Stimulated activated CD4-positive, alpha-beta T cell treated with anti-CD3 and anti-CD28 coated beads, TNF-alpha, amount 100 ng/mL, for 4 hours (primary cell): ENCODE results near the gene IL17C.

Source experiments
- DNase-seq, 3 experiments: peaks; one replicate each; pipeline ENCODE4 v3.0.0-alpha.2; 2020; ENCODE audit warnings: low read depth in 3 of 3

Gene IL17C

GRCh38 chr16:88610080-88610479, 28.3 kb upstream of the IL17C start:
- no peak for DNase-seq

GRCh38 chr16:88610909-88611812, 27.2 kb upstream of the IL17C start:
- DNase-seq: no peak

- no peak for DNase-seq
These were observed 25.1 kb upstream of the IL17C start for GRCh38 chr16:88613293-88613692.

- DNase-seq: no peak
These were observed 24.2 kb upstream of the IL17C start for GRCh38 chr16:88613911-88614817.

- no peak for DNase-seq
These were observed 23.4 kb upstream of the IL17C start for GRCh38 chr16:88614818-88615580.

- no peak for DNase-seq
These were observed 22.1 kb upstream of the IL17C start for GRCh38 chr16:88616320-88616719.

GRCh38 chr16:88616736-88617135, 21.6 kb upstream of the IL17C start:
- DNase-seq: no peak

GRCh38 chr16:88617268-88618031, 20.9 kb upstream of the IL17C start:
- DNase-seq: no peak

GRCh38 chr16:88618182-88618955, 20.0 kb upstream of the IL17C start:
- no peak for DNase-seq

- no peak for DNase-seq
These were observed 19.3 kb upstream of the IL17C start for GRCh38 chr16:88618956-88619667.

- peak in 2 of 3 experiments; percentile 19 to 40 for DNase-seq
These were observed 18.2 kb upstream of the IL17C start for GRCh38 chr16:88619859-88620815.

GRCh38 chr16:88622125-88622524, 16.2 kb upstream of the IL17C start:
- no peak for DNase-seq

- DNase-seq: no peak
These were observed 15.5 kb upstream of the IL17C start for GRCh38 chr16:88622866-88623265.

- no peak for DNase-seq
These were observed 14.5 kb upstream of the IL17C start for GRCh38 chr16:88623858-88624257.

GRCh38 chr16:88624481-88624880, 13.9 kb upstream of the IL17C start:
- no peak for DNase-seq

GRCh38 chr16:88624977-88625576, 13.3 kb upstream of the IL17C start:
- no peak for DNase-seq

GRCh38 chr16:88626646-88627045, 11.7 kb upstream of the IL17C start:
- no peak for DNase-seq
